CD4-positive, alpha-beta T cell (primary cell): ENCODE results near the gene CYTH3. TPM values are rescaled to one million over a fixed set of nuclear protein-coding genes. Genes with fewer than 3 reads are reported as not detected.

ENCODE experiments used
- ATAC-seq: fragments of 200-7000 bp; cut with Tn5 transposase; one replicate; pipeline ENCODE4 v1.10.0; 2022; ENCODE audit warnings: mild to moderate bottlenecking; ENCODE audit not compliant: poor library complexity
- CTCF ChIA-PET: fragments of 350-600 bp; sonication (Branson Sonifier 250); formaldehyde crosslinking; loops from one replicate; lab custom pipeline; 2021; ENCODE audit warnings: antibody characterized with exemption, inconsistent platforms; lab: Charles Lee
- POLR2A ChIA-PET: fragments of 350-600 bp; sonication (Branson Sonifier 250); formaldehyde crosslinking; loops from one replicate; lab custom pipeline; 2021; ENCODE audit warnings: antibody characterized with exemption, inconsistent platforms; lab: Charles Lee
- DNase-seq, 14 experiments: peaks; one replicate each; pipeline ENCODE4 v3.0.0-alpha.2; 2013 to 2020; ENCODE audit warnings: mixed read lengths in 2 of 14
- H3K27ac ChIP-seq, 2 donors: one replicate each; pipeline versions ENCODE4 v1.5.1 to v1.7.0; 2013; ENCODE audit warnings: low read length in 2 of 2, low read depth in 1 of 2, mild to moderate bottlenecking in 1 of 2
- H3K27me3 ChIP-seq, 2 experiments: 1 replicate in 1 of 2; 2 replicates in 1 of 2; pipeline versions ENCODE4 v1.6.1 to v1.7.0; 2013; ENCODE audit warnings: low read length in 2 of 2, control low read depth in 1 of 2, mild to moderate bottlenecking in 1 of 2, moderate library complexity in 1 of 2; ENCODE audit not compliant: insufficient read depth in 2 of 2, control insufficient read depth in 1 of 2
- H3K36me3 ChIP-seq: one replicate; pipeline ENCODE4 v1.6.1; 2013; ENCODE audit warnings: low read length, control low read depth; ENCODE audit not compliant: insufficient read depth
- H3K4me1 ChIP-seq: one replicate; pipeline ENCODE4 v1.6.1; 2013; ENCODE audit warnings: low read length, control low read depth; ENCODE audit not compliant: insufficient read depth
- H3K4me3 ChIP-seq: one replicate; pipeline ENCODE4 v1.5.1; 2013; ENCODE audit warnings: mild to moderate bottlenecking, low read length, moderate library complexity
- H3K9me3 ChIP-seq, 2 experiments: 1 replicate in 1 of 2; 2 replicates in 1 of 2; pipeline versions ENCODE4 v1.6.1 to v1.7.0; 2013; ENCODE audit warnings: low read length in 2 of 2, mild to moderate bottlenecking in 2 of 2, control low read depth in 1 of 2, moderate library complexity in 1 of 2; ENCODE audit not compliant: control insufficient read depth in 1 of 2, insufficient read depth in 1 of 2
- H3K27ac Mint-ChIP-seq: one replicate; pipeline ENCODE4 v1.8.0; 2020; ENCODE audit warnings: mixed read lengths
- H3K27me3 Mint-ChIP-seq: one replicate; pipeline ENCODE4 v1.8.0; 2021; ENCODE audit warnings: mixed read lengths
- H3K36me3 Mint-ChIP-seq: one replicate; pipeline ENCODE4 v1.8.0; 2021; ENCODE audit warnings: low read depth, mixed read lengths
- H3K4me1 Mint-ChIP-seq: one replicate; pipeline ENCODE4 v1.8.0; 2021; ENCODE audit warnings: low read depth, mixed read lengths
- H3K4me3 Mint-ChIP-seq: one replicate; pipeline ENCODE4 v1.8.0; 2020; ENCODE audit warnings: mild to moderate bottlenecking, mixed read lengths
- H3K9me3 Mint-ChIP-seq: one replicate; pipeline ENCODE4 v1.8.0; 2020; ENCODE audit warnings: mixed read lengths
- intact Hi-C, 2 experiments: fragments of 100-400 bp; cut with DNase I in 1 of 2; cut with micrococcal nuclease in 1 of 2; formaldehyde crosslinking; loops; one replicate each; pipeline versions ENCODE4 v1.15.1 to v1.9.0; 2023 to 2025; cut with DNase I, micrococcal nuclease
- total RNA-seq, 174 experiments: library from RNA in 2 of 174; stranded (reverse) in 2 of 174; gene quantifications; one replicate each; pipeline ENCODE4 v1.2.3 and lab custom pipeline; 2021 to 2026
- TF ChIP-seq, protein P1 (sequence below): fragments of 200-600 bp; IDR thresholded peaks from one replicate; pipeline ENCODE4 v1.8.0; 2022; ENCODE audit warnings: antibody characterized with exemption, mild to moderate bottlenecking

CYTH3 gene
- total RNA-seq, 2 experiments from 2014 or later = 7.6 to 9.1 TPM

DNA sequence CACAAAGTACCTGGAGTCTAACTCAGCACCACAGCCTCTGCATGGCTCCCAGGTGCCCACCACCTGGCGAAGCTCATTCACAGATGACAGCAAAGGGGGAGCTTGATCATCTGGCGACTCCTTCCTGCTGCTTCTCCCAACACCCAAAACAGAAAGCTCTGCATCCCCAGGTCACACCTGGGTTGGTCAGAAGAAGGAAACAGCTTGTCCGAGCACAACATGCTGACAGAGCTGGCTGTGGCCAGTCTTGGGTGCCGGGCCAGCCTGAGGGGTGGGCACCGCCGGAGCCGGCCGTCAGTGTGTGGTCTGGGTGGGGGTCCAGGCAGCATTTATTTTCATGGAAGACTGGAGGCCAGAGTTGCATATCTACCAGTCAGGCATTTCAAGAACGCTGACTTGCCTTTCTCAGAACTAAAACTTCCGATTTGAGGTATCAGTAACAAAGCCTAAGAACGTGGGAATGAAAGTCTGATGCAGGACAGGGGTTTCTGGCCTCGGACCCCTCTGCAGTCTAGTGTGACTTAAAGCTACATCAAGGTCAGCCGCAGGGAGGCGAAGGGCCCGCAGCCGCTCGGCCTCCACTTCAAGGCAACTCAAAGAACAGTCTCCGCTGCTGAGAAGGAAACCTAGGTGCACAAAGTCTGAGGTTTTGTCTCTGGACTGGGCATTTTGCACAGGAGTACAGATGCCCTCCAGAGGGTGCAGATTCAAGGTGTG is 109.6 kb downstream of the CYTH3 start:
- ChIA-PET POLR2A (no interaction called here), CTCF (no interaction called here)
- Mint-ChIP-seq H3K36me3 (peaks cover 36% of the 10 kb centered on the region), H3K4me1 (peaks cover 3% of the 10 kb centered on the region), H3K9me3 (no peaks in the 10 kb centered on the region), H3K27me3 (no peaks in the 10 kb centered on the region), H3K4me3 (no peak overlapping the region), H3K27ac (no peak overlapping the region)
- no peak for DNase-seq
- no peak for ATAC-seq
- H3K4me3 ChIP-seq = no peak overlapping the region
- H3K27ac ChIP-seq = no peak overlapping the region
- no peaks in the 10 kb centered on the region for H3K27me3 ChIP-seq
- peaks cover 5% of the 10 kb centered on the region for H3K4me1 ChIP-seq
- no peaks in the 10 kb centered on the region for H3K9me3 ChIP-seq
- peaks cover 48% of the 10 kb centered on the region for H3K36me3 ChIP-seq
- intact Hi-C loops = no loop called here
- TF ChIP-seq, protein P1, sequence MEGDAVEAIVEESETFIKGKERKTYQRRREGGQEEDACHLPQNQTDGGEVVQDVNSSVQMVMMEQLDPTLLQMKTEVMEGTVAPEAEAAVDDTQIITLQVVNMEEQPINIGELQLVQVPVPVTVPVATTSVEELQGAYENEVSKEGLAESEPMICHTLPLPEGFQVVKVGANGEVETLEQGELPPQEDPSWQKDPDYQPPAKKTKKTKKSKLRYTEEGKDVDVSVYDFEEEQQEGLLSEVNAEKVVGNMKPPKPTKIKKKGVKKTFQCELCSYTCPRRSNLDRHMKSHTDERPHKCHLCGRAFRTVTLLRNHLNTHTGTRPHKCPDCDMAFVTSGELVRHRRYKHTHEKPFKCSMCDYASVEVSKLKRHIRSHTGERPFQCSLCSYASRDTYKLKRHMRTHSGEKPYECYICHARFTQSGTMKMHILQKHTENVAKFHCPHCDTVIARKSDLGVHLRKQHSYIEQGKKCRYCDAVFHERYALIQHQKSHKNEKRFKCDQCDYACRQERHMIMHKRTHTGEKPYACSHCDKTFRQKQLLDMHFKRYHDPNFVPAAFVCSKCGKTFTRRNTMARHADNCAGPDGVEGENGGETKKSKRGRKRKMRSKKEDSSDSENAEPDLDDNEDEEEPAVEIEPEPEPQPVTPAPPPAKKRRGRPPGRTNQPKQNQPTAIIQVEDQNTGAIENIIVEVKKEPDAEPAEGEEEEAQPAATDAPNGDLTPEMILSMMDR = no peak

DNA sequence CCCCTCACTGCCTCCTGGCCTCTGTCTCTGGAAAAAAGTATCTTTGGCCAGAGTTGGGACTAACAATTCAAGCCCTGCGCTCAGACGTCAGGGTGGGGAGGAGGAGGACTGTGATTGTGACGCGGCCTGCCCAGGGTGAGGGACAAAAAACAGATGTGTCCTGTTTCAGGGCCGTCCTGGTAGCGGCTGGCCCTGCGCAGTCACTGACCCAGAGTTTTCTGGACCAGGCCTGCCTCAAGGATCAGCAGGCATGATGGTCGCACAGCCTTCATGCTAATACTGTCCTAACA is 110.1 kb downstream of the CYTH3 start:
- Mint-ChIP-seq H3K9me3 (no peaks in the 10 kb centered on the region), H3K36me3 (peaks cover 41% of the 10 kb centered on the region), H3K27me3 (no peaks in the 10 kb centered on the region), H3K4me3 (no peak overlapping the region), H3K27ac (no peak overlapping the region), H3K4me1 (peaks cover 3% of the 10 kb centered on the region)
- H3K4me1 ChIP-seq = peaks cover 5% of the 10 kb centered on the region
- peaks cover 49% of the 10 kb centered on the region for H3K36me3 ChIP-seq
- POLR2A ChIA-PET = no interaction called here
- intact Hi-C loops = no loop called here
- no peak for ATAC-seq
- no peak overlapping the region for H3K27ac ChIP-seq
- TF ChIP-seq, protein P1 = no peak
- H3K27me3 ChIP-seq = no peaks in the 10 kb centered on the region
- no peak for DNase-seq
- no peaks in the 10 kb centered on the region for H3K9me3 ChIP-seq
- no peak overlapping the region for H3K4me3 ChIP-seq
- CTCF ChIA-PET = no interaction called here

DNA sequence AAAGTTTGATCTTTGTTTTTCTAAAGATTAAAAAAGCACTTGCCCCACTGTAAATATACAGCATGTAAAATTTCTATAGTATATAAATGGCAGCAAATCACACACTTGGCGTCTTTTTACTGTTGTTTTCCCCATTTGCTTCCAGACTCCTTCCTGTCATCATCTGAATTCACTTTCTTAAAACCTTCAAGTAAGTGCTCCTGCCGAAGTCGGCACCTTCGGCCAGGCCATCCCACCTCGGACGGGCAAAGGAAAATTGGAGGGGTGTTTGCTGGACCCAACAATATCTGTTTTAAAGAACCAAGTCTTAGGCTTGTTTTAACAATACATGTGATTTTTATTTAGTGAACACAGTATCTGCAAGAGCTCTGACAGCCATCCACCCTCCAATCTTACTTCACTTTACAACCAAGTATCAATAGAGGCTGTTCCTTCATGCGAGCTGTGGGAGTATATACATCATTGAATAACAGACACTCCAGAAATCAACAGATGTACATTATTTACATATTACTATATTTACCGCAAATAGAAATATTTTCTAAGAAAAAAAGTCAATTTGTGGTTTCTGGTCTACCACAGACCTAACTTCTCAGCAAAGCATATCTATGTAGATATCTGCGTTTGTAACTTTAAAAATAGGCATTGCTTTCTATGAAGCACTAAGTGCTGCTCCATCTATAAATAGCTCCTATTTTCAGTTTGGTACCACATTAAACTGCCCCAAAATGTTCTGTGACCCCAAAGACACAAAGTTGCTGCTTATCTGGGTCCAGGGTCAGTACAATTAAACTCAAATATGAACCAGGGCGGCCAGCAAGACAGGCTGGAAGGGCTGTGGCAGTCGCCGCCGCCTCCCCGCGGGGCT is 110.7 kb downstream of the CYTH3 start:
- H3K9me3 Mint-ChIP-seq = no peaks in the 10 kb centered on the region
- H3K4me1 ChIP-seq = peaks cover 5% of the 10 kb centered on the region
- H3K27ac ChIP-seq = no peak overlapping the region
- TF ChIP-seq, protein P1 = no peak
- no peak for ATAC-seq
- no peak overlapping the region for H3K4me3 ChIP-seq
- no peak overlapping the region for H3K4me3 Mint-ChIP-seq
- peaks cover 45% of the 10 kb centered on the region for H3K36me3 Mint-ChIP-seq
- peaks cover 3% of the 10 kb centered on the region for H3K4me1 Mint-ChIP-seq
- no peaks in the 10 kb centered on the region for H3K27me3 Mint-ChIP-seq
- no peaks in the 10 kb centered on the region for H3K9me3 ChIP-seq
- peak overlapping the region; percentile 6 for H3K27ac Mint-ChIP-seq
- H3K27me3 ChIP-seq = no peaks in the 10 kb centered on the region
- POLR2A ChIA-PET = no interaction called here
- H3K36me3 ChIP-seq = peaks cover 54% of the 10 kb centered on the region
- DNase-seq = no peak
- CTCF ChIA-PET = no interaction called here
- intact Hi-C loops = no loop called here
